Neural progenitor cell (in vitro differentiated cells): ENCODE measurements around the gene LRRC27. TPM values are rescaled to one million over a fixed set of nuclear protein-coding genes. Genes with fewer than 3 reads are reported as not detected.

ENCODE experiments used
- DNase-seq: peaks from one replicate; pipeline ENCODE4 v3.0.0-alpha.2; 2016; ENCODE audit warnings: low spot score
- H2AFZ ChIP-seq: fragments of 200-600 bp; sonication (generic); replicated peaks from 2 replicates; pipeline ENCODE4 v1.6.1; 2016; ENCODE audit warnings: antibody characterized with exemption
- H3F3A ChIP-seq: fragments of 200-600 bp; sonication (generic); 2 replicates; pipeline ENCODE4 v1.6.1; 2016; ENCODE audit warnings: antibody characterized with exemption, low read depth
- H3K27ac ChIP-seq: fragments of 200-600 bp; sonication (generic); 2 replicates; pipeline ENCODE4 v1.5.1; 2016; ENCODE audit warnings: mild to moderate bottlenecking
- H3K27me3 ChIP-seq: fragments of 200-600 bp; sonication (generic); 2 replicates; pipeline ENCODE4 v1.6.1; 2016; ENCODE audit warnings: mild to moderate bottlenecking, moderate library complexity
- H3K36me3 ChIP-seq: fragments of 200-600 bp; sonication (generic); 2 replicates; pipeline ENCODE4 v1.5.1; 2016
- H3K4me1 ChIP-seq: fragments of 200-600 bp; sonication (generic); 2 replicates; pipeline ENCODE4 v1.6.1; 2016; ENCODE audit warnings: mixed run types
- H3K4me2 ChIP-seq: fragments of 200-600 bp; sonication (generic); 2 replicates; pipeline ENCODE4 v1.6.1; 2016
- H3K4me3 ChIP-seq: fragments of 200-600 bp; sonication (generic); 2 replicates; pipeline ENCODE4 v1.5.1; 2016
- H3K79me2 ChIP-seq: fragments of 200-600 bp; sonication (generic); 2 replicates; pipeline ENCODE4 v1.6.1; 2016; ENCODE audit warnings: low read depth
- H3K9ac ChIP-seq: fragments of 200-600 bp; sonication (generic); 2 replicates; pipeline ENCODE4 v1.6.1; 2016
- H3K9me3 ChIP-seq: fragments of 200-600 bp; sonication (generic); 2 replicates; pipeline ENCODE4 v1.5.1; 2016; ENCODE audit warnings: low read depth
- H4K20me1 ChIP-seq: fragments of 200-600 bp; sonication (generic); 2 replicates; pipeline ENCODE4 v1.6.1; 2016; ENCODE audit warnings: low read depth
- H3K27ac Mint-ChIP-seq: 3 replicates; pipeline ENCODE4 v1.8.0; 2021; ENCODE audit warnings: mixed read lengths
- H3K27me3 Mint-ChIP-seq: 2 replicates; pipeline ENCODE4 v1.8.0; 2022; ENCODE audit warnings: low read depth, mild to moderate bottlenecking, inconsistent platforms, moderate library complexity, mixed read lengths; ENCODE audit not compliant: insufficient read depth
- H3K36me3 Mint-ChIP-seq: 3 replicates; pipeline ENCODE4 v1.8.0; 2021; ENCODE audit warnings: mixed read lengths
- H3K4me1 Mint-ChIP-seq: 3 replicates; pipeline ENCODE4 v1.8.0; 2021; ENCODE audit warnings: mixed read lengths
- H3K4me3 Mint-ChIP-seq: 3 replicates; pipeline ENCODE4 v1.8.0; 2021; ENCODE audit warnings: mild to moderate bottlenecking, moderate library complexity, mixed read lengths
- H3K9me3 Mint-ChIP-seq: 3 replicates; pipeline ENCODE4 v1.8.0; 2020; ENCODE audit warnings: mixed read lengths
- EZH2 ChIP-seq: fragments of 200-600 bp; sonication (generic); IDR thresholded peaks from 2 replicates; pipeline ENCODE4 v1.6.1; 2017; ENCODE audit warnings: antibody characterized with exemption, mild to moderate bottlenecking, moderate library complexity
- EZH2phosphoT487 ChIP-seq: fragments of 200-600 bp; sonication (generic); IDR thresholded peaks from 2 replicates; pipeline ENCODE4 v1.6.1; 2017; ENCODE audit warnings: antibody characterized with exemption
- total RNA-seq: library from RNA; depleted of rRNA; stranded (reverse); fragments of >200 nt; gene quantifications from 2 replicates; pipeline ENCODE4 v1.2.3, GENCODE V29; 2015; ENCODE audit warnings: low replicate concordance
- TF ChIP-seq, protein P1 (sequence below): fragments of 200-600 bp; sonication (generic); IDR thresholded peaks from 2 replicates; pipeline ENCODE4 v1.5.1; 2017; ENCODE audit warnings: antibody characterized with exemption, mild to moderate bottlenecking

The LRRC27 gene
- total RNA-seq, 1 donor from 2014 or later = 16.9 TPM

DNA sequence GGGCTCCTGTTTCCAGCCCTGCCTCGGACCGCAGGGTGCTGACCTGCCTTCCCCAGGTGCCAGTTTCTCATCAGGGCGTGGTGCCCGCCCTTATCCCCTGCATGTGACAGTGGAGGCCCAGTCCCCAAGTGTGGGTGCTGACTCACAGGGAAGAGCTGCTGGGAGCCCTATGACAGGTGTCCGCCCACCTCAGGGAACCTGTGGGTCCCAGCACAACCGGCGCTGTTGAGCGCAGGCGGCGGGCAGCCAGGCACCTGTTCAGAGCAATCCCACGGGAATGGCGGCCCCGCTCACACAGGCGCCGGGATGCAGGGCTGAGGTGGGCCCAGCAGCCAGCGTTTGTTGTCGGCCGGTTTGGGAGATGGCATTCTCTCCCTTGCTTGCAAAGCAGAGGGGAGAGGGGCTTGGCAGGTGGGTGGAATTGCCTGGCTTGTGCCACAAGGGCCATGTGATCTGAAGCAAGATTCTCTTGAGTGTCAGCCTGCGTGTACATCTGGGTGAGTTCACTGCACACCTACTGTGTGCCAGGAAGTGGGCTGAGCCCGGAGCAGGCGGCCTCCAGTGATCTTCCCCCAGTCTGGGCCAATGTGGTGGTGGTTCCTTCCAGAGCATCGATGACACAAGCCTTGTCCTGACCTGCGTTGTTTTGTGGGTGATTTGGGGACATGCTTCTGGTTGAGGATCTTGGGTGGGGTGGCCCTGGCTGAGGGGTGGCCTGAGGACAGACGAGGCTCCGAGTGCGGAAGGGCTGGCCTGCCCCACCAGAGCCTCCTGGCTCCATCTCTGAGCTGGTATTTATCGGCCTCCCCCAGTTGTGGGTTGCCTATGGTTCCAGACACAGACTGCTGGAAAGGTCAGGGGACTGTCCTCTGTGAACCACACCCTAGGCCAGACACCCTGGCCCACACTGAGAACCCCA, 67.4 kb downstream of the LRRC27 start:
- Histone ChIP-seq H3K27me3 (peaks cover 50% of the 10 kb centered on the region), H3F3A (peaks cover 15% of the 10 kb centered on the region), H3K27ac (no peak overlapping the region), H3K9ac (no peak overlapping the region), H3K4me2 (no peak overlapping the region), H3K4me1 (peaks cover 14% of the 10 kb centered on the region), H3K4me3 (no peak overlapping the region), H4K20me1 (peaks cover 9% of the 10 kb centered on the region), H3K79me2 (no peaks in the 10 kb centered on the region), H2AFZ (no peak overlapping the region), H3K36me3 (no peaks in the 10 kb centered on the region), H3K9me3 (no peaks in the 10 kb centered on the region)
- no peaks in the 10 kb centered on the region for H3K9me3 Mint-ChIP-seq
- peaks cover 11% of the 10 kb centered on the region for H3K27me3 Mint-ChIP-seq
- H3K4me3 Mint-ChIP-seq = peak overlapping the region; percentile 35
- peak overlapping the region; percentile 33 for H3K27ac Mint-ChIP-seq
- H3K4me1 Mint-ChIP-seq = peaks cover 17% of the 10 kb centered on the region
- H3K36me3 Mint-ChIP-seq = no peaks in the 10 kb centered on the region
- no peak for DNase-seq
- TF ChIP-seq EZH2 = no peak
- no peak for TF ChIP-seq EZH2phosphoT487
- TF ChIP-seq, protein P1, sequence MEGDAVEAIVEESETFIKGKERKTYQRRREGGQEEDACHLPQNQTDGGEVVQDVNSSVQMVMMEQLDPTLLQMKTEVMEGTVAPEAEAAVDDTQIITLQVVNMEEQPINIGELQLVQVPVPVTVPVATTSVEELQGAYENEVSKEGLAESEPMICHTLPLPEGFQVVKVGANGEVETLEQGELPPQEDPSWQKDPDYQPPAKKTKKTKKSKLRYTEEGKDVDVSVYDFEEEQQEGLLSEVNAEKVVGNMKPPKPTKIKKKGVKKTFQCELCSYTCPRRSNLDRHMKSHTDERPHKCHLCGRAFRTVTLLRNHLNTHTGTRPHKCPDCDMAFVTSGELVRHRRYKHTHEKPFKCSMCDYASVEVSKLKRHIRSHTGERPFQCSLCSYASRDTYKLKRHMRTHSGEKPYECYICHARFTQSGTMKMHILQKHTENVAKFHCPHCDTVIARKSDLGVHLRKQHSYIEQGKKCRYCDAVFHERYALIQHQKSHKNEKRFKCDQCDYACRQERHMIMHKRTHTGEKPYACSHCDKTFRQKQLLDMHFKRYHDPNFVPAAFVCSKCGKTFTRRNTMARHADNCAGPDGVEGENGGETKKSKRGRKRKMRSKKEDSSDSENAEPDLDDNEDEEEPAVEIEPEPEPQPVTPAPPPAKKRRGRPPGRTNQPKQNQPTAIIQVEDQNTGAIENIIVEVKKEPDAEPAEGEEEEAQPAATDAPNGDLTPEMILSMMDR = no peak

DNA sequence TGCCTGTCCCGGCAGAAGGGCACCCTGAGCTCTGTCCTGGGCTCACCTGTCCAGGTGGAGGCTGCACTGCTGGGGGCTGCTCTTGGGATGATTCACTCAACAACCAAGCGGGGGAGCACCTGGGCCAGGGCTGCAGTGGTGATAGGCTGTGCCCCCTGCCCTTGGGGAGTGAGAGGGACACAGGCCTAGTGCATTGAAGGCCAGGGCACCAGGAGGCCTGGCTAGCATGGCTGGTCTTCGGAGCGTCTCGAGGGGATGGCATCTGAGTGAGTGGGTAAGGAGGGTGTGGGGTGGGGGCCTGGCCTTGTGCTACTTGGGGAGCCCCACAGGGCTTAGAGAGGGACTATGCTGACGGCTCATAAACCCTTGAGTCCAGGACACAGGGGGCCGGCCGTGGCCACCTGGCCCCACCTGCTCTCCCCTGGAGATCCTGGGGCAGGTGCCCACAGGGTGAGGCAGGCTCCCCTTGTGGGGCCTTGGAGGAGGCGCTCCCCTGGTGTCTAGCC, 68.1 kb downstream of the LRRC27 start:
- Histone ChIP-seq H3K79me2 (no peaks in the 10 kb centered on the region), H3K27ac (no peak overlapping the region), H2AFZ (no peak overlapping the region), H3K4me3 (no peak overlapping the region), H3K4me2 (no peak overlapping the region), H3K9me3 (no peaks in the 10 kb centered on the region), H3K9ac (no peak overlapping the region), H4K20me1 (peaks cover 9% of the 10 kb centered on the region), H3K4me1 (peaks cover 14% of the 10 kb centered on the region), H3K36me3 (no peaks in the 10 kb centered on the region), H3K27me3 (peaks cover 42% of the 10 kb centered on the region), H3F3A (peaks cover 15% of the 10 kb centered on the region)
- Mint-ChIP-seq H3K4me1 (peaks cover 17% of the 10 kb centered on the region), H3K36me3 (no peaks in the 10 kb centered on the region), H3K27ac (no peak overlapping the region), H3K27me3 (peaks cover 8% of the 10 kb centered on the region), H3K9me3 (no peaks in the 10 kb centered on the region), H3K4me3 (no peak overlapping the region)
- TF ChIP-seq, protein P1 = no peak
- no peak for TF ChIP-seq EZH2phosphoT487
- TF ChIP-seq EZH2 = no peak
- DNase-seq = no peak

DNA sequence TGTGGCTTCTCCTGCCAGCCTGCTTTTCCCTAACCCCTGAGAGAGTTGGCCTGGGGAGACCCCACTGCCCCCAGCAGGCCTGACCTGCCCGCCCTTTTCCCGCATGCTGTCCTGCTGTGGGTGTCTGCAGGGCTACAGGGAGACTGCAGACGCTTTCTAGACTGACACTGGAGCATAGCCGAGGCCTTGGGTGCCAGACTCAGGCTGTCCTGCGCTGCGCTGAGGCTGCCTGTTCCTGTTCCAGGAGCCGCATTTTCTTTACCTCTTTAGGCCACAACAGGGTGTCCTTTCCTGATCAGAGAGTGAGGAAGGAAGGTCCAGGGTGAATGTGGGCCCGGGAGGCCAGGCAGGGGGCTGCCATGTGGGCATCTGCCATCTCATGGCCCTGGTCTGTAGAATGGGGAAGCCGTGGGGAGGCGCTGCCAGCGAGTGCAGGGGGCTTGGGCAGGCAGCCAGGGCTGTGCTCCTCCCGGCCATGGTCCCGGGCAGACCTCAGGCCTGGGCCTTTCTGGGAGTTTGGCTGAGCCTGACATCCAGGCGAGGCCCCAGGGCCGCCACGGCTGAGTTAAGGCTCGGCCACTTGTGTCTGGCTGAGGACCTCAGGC, 68.7 kb downstream of the LRRC27 start:
- H3K9ac ChIP-seq = no peak overlapping the region
- H4K20me1 ChIP-seq = peaks cover 5% of the 10 kb centered on the region
- Mint-ChIP-seq H3K4me3 (no peak overlapping the region), H3K27ac (peak overlapping the region; percentile 50), H3K4me1 (peaks cover 17% of the 10 kb centered on the region), H3K36me3 (peaks cover under 1% of the 10 kb centered on the region), H3K27me3 (peaks cover 8% of the 10 kb centered on the region), H3K9me3 (no peaks in the 10 kb centered on the region)
- no peaks in the 10 kb centered on the region for H3K36me3 ChIP-seq
- no peak for DNase-seq
- H3K4me3 ChIP-seq = no peak overlapping the region
- no peaks in the 10 kb centered on the region for H3K79me2 ChIP-seq
- H3K9me3 ChIP-seq = no peaks in the 10 kb centered on the region
- H3K27ac ChIP-seq = no peak overlapping the region
- peaks cover 13% of the 10 kb centered on the region for H3F3A ChIP-seq
- H2AFZ ChIP-seq = no peak overlapping the region
- peaks cover 37% of the 10 kb centered on the region for H3K27me3 ChIP-seq
- peaks cover 14% of the 10 kb centered on the region for H3K4me1 ChIP-seq
- TF ChIP-seq EZH2phosphoT487 (no peak), EZH2 (no peak)
- TF ChIP-seq, protein P1 = no peak
- H3K4me2 ChIP-seq = no peak overlapping the region
